ENCODE results near the gene OR56B1.

Gene OR56B1

GRCh38 chr11:5719703-5720495 lies 16.3 kb upstream of the OR56B1 start:
- Histone ChIP-seq H2AFZ (ENCODE audit: low read depth, low read length, severe bottlenecking) (no peak overlapping the region), H3K4me3 (ENCODE audit: insufficient read depth, low read length, poor library complexity, severe bottlenecking) (no peak overlapping the region), H3K9me3 (ENCODE audit: insufficient read depth, low read length) (no peaks in the 10 kb centered on the region), H3K36me3 (ENCODE audit: low read length) (no peaks in the 10 kb centered on the region), H3K9ac (ENCODE audit: low read length) (no peak overlapping the region), H3K27me3 (ENCODE audit: low read length) (no peaks in the 10 kb centered on the region), H3K27ac (ENCODE audit: low read depth, low read length) (no peak overlapping the region), H3K79me2 (ENCODE audit: insufficient read depth, low read length) (no peaks in the 10 kb centered on the region), H3K9me2 (replicated peaks; ENCODE audit: insufficient read depth, low read length) (no peaks in the 10 kb centered on the region), H3K4me2 (ENCODE audit: low read depth, low read length, poor library complexity, severe bottlenecking) (no peak overlapping the region), H3F3A (ENCODE audit: insufficient read depth) (no peaks in the 10 kb centered on the region), H4K20me1 (ENCODE audit: low read depth, low read length) (no peaks in the 10 kb centered on the region)
- TF ChIP-seq EZH2phosphoT487 (conservative IDR thresholded peaks at IDR 0.05; ENCODE audit: low read length) (no peak), CTCF (IDR thresholded peaks at IDR 0.05; ENCODE audit: insufficient read depth, low read length, poor library complexity, severe bottlenecking) (no peak)

DNA sequence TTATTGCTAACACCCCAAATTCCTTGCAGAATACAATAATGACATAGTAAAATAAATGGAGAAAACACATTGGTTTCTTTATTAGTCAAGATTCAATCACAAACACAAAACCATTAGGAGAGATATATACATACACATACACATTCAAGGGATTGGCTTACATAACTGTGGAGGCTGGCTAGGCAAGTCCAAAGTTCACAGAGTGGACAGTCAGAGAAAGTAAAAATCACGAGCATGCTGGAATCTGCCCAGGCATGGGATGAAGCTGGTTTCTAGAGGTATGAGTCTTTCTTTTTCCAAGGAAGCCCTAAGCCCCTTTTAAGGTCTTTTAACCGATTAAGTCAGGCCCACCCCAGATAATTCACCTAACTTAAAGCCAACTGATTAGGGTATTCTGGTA lies 13.6 kb upstream of the OR56B1 start:
- Histone ChIP-seq H2AFZ (ENCODE audit: low read depth, low read length, severe bottlenecking) (no peak overlapping the region), H3K9me2 (replicated peaks; ENCODE audit: insufficient read depth, low read length) (no peaks in the 10 kb centered on the region), H4K20me1 (ENCODE audit: low read depth, low read length) (no peaks in the 10 kb centered on the region), H3K9ac (ENCODE audit: low read length) (no peak overlapping the region), H3K79me2 (ENCODE audit: insufficient read depth, low read length) (no peaks in the 10 kb centered on the region), H3K9me3 (ENCODE audit: insufficient read depth, low read length) (no peaks in the 10 kb centered on the region), H3K4me3 (ENCODE audit: insufficient read depth, low read length, poor library complexity, severe bottlenecking) (no peak overlapping the region), H3K27me3 (ENCODE audit: low read length) (no peaks in the 10 kb centered on the region), H3K36me3 (ENCODE audit: low read length) (no peaks in the 10 kb centered on the region), H3F3A (ENCODE audit: insufficient read depth) (no peaks in the 10 kb centered on the region), H3K4me2 (ENCODE audit: low read depth, low read length, poor library complexity, severe bottlenecking) (no peak overlapping the region), H3K27ac (ENCODE audit: low read depth, low read length) (no peak overlapping the region)
- no peak for TF ChIP-seq CTCF (IDR thresholded peaks at IDR 0.05; ENCODE audit: insufficient read depth, low read length, poor library complexity, severe bottlenecking)
- TF ChIP-seq EZH2phosphoT487 (conservative IDR thresholded peaks at IDR 0.05; ENCODE audit: low read length), result no peak

GRCh38 chr11:5726351-5726750 lies 9.9 kb upstream of the OR56B1 start:
- H3K27me3 ChIP-seq (ENCODE audit: low read length), result no peaks in the 10 kb centered on the region
- H3K4me2 ChIP-seq (ENCODE audit: low read depth, low read length, poor library complexity, severe bottlenecking), result no peak overlapping the region
- H3K9me2 ChIP-seq (replicated peaks; ENCODE audit: insufficient read depth, low read length), result no peaks in the 10 kb centered on the region
- no peaks in the 10 kb centered on the region for H4K20me1 ChIP-seq (ENCODE audit: low read depth, low read length)
- no peak for TF ChIP-seq EZH2phosphoT487 (conservative IDR thresholded peaks at IDR 0.05; ENCODE audit: low read length)
- no peak for TF ChIP-seq CTCF (IDR thresholded peaks at IDR 0.05; ENCODE audit: insufficient read depth, low read length, poor library complexity, severe bottlenecking)
- no peak overlapping the region for H3K27ac ChIP-seq (ENCODE audit: low read depth, low read length)
- H3K9me3 ChIP-seq (ENCODE audit: insufficient read depth, low read length), result no peaks in the 10 kb centered on the region
- H3K9ac ChIP-seq (ENCODE audit: low read length), result no peak overlapping the region
- no peaks in the 10 kb centered on the region for H3K36me3 ChIP-seq (ENCODE audit: low read length)
- H2AFZ ChIP-seq (ENCODE audit: low read depth, low read length, severe bottlenecking), result no peak overlapping the region
- no peak overlapping the region for H3K4me3 ChIP-seq (ENCODE audit: insufficient read depth, low read length, poor library complexity, severe bottlenecking)
- H3K79me2 ChIP-seq (ENCODE audit: insufficient read depth, low read length), result no peaks in the 10 kb centered on the region
- H3F3A ChIP-seq (ENCODE audit: insufficient read depth), result no peaks in the 10 kb centered on the region

All from SU-DHL-6 (cell line).